GM18861 (cell line): ENCODE data around the gene SP6.

Source experiments
- ATAC-seq: cut with Tn5 transposase; IDR thresholded peaks from one replicate; pipeline ENCODE4 v1.9.1; 2021; ENCODE audit not compliant: unreplicated experiment

The SP6 gene

DNA sequence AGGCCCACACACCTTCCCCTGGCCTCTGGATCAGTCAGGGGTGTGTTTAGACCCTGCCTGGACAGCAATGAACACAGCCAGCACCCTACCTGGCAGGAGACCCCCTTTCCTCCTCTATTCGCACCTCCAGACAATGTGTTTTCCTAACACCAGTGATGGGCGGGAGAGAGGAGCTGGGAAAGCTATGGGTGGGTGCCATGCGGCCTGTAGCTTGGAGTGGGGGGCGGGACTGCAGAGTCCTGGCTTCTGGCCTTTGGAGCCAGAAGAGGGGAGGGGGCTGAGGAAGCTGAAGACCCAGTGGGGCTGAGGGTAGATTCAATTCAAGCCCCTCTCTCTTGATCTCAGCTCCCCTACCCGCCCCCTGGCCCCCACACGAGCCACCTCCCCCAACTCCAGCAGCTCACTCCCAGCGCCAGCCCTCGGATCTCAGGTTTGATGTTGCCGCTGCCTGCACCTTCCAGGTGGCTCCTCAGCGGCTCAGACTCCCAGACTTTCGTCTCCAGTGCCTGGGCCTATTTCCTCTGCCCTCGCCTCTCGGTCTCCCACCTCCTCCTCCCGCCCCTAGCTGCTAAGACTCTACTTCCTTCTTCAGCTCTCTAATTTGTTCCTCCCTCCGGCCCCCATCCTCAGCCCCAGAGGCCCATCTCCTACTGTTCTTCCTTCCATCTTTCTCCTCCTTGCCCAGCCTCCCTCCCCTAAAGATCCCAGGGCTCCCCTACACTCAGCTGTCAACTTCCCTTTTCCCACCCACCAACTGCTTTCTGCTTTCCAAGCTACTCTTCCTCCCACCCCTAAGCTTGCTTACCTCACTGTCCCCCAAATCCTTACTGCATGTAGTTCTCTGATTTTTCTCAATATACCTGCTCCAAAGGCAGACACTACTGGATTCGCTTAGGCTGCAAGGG is 6.8 kb upstream of the SP6 start:
- ATAC-seq: no peak

DNA sequence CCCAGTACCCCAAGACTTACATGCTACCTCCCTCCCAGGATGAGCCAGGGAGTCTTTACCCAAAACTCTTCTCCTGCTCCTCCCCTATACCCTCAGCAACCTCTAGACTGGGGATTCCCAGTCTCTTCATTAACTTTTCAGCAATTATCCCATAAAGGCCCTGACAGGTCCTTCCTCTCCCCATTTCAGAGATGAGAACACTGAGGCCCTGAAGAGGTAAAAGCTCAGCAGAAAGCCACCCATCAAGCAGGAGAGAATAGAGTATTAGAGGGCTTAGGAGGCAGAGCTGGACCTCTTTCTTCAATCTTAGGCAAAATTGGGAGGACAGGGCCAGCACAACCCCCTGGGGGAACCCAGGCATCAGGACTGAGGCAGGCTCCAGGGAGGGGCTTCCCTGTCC is 5.9 kb upstream of the SP6 start:
- ATAC-seq: no peak

DNA sequence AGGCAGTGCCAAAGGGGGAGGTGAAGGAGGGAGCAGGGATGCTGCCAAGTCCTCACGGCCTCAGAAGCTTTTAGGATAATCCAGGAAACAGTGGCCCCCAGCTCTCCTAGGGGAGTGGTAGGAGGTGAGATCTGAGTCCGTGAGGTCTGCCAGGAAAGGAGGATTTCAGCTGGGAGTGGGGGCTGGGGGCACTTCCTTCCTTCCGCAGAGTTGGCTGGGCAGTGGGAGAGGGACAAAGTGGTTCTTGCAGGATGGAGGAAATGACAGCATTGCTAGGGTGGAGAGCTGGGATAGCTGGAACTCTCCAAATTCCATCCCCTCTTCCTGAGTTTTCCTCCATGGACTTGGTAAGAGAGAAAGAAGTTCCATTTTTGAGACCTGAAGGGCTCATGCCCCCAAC is 4.8 kb upstream of the SP6 start:
- ATAC-seq: no peak

DNA sequence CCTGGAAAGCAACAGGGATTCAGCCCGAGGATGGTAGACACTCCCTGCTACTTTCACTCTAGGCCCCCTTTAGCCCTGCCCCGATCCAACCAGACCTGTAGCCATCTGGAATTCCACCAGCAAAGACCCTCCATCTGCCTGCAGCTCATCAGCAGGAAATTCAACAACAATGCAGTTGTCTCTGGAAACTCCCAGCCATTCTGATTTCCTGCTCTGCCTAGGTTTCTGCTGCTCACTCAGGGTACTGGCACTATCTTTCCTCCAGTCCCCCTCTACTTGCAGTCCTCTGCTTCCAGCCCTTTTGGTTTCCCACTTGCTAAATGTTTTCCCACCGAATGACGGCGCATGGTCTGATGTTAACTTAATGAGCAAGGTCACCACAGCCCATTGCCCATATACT is 2.7 kb upstream of the SP6 start:
- no peak for ATAC-seq

DNA sequence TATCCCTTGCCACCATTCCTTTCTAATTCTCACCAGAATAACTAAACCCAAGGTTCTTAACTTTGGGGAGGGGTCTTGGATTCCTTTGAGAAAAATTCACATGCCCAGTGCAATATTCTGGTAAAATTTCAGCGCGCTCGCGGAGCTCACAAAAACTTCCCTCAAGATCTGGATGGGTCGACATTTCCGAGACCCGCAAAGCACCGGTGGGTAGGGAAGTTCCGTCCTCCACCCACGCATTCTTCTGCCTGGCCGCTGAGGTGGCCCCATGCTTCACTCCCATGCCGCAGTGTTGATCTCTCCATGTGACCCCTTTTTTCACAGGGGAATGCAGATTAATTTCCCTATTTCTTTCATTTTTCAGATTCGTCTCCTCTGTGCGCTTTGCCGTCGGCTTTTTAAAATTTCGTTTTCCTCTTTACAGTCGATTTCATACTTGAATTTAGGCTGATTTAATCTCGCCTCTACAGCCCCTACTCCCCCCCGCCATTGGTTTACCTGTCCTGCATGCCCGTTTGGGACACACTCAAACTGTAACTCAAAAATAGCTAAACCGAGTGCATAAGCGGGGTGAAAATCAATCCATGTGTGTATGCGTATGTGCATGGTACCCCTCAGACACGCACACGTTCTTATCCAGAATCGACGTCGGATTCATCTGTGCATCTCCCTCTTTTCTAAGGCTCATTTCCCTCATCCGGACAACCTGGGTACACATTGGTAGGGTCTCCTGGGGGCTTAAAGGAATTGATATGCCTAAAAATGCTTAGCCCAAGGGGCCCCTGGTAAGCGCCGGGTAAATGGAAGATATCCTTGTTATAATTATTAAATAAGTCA is 1.4 kb upstream of the SP6 start:
- ATAC-seq: no peak

DNA sequence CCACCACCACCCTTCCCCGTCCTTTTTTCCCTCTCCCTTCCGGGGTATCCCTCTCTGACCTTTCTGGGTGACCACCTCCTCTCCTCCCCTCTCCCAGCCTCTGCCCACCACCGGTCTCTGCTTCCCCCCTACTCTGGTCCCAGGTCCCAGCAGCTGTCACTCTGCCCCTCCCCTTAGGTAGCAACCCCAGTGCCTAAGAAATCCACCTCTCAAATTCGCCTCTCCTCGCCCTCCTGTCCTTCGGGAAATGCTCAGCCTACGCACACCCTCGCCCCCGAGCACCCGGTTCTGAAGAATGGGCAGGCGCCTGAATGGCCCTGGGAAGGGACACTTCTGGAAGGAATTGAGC is 775 bp upstream of the SP6 start:
- ATAC-seq: no peak

DNA sequence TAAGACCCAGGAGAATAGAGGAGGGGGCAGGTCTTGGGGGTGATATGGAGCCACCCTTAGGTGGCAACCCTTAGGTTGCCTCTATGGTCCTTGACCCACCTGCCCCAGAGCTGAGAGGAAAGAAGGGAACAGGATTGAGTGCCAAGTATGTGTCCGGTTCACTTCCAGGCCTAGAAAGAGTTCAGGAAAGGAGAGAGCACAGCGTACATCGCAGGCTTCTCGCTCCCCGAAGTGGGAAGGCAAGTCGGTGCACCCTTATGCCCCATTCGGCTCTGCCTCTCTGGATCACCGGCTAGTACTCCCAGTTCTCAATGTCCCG is 631 bp downstream of the SP6 start:
- ATAC-seq: no peak

DNA sequence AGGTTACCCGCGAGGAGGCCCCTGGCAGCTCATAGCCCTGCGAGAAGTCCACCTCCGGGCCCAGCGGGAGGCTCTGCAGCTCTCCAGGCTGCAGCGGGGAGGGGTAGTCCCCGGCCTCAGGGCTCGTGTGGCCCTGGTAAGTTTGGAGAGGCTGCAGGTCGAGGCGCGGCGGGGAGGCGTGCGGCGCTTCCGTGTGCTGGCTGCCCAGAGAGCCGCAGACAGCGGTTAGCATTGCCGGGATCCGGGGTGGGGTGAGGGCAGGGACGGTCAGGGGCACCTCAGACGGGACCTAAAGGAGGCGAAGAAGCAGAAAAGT is 2.8 kb downstream of the SP6 start:
- no peak for ATAC-seq

DNA sequence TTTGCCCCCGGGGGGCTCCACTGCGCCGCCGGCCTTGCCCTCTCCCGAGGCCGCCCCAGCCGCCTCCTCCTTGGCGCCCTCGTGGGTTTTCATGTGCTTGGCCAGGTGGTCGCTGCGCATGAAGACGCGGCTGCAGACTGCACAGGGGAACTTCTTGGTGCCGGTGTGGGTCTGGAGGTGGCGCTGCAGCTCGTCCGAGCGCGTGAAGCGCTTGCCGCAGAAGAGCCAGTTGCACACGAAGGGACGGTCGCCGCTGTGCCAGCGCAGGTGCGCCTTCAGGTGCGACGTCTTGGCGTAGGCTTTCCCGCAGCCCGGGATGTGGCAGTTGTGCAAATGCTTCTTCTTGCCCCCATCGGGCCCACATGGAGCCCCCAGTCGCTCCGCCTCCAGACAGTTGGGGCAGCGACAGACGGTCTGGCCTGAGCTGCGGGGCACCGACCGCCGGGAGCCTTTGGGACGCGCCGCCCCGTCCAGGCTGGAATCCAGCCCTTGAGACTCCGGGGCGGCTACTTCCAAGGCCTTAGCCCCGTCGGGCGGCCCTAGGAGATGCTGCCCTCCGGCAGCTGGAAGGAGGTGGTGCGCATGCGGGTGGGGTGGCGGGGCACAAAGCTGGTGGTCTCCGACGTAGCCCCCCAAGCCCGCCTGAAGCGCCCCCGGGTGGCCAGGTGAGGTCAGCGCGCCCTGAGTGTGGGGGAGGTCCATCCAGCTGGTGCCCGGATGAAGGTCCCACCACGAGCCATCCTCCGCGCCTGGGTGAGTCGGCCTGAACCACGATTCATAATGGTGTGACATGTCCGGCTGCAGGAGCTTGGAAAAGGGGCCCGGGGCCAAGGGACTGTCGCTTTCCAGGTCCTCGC is 3.4 kb downstream of the SP6 start:
- no peak for ATAC-seq

DNA sequence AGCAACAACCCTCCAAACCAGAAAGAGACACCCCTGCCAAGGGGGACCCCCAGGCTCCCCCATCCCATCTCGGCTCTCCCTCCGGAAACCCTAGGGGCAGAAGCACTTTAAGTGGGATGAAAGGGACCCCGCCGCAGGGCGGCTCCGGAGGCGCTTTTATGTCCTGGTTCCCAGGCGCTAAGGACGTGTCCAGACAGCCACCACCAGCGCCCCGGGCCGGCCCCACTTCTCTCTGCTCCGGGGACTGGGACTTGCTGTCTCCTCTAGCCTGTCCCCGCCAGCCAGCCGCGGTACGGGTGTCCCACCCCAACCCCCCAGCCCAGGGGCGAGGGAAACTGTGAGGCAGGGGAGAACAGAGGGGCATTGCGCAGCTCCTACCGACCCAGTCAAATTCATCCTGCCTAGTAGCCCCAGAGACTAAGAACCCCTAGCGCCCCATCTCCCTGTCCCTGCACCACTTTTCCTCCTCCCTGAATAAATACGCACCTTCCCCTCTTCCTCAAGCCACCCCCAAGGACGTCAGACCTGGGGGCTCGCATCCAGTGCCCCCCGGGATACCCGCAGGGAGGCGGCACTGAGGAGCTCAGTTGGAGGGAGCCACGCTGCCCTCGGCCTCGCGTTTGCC is 4.1 kb downstream of the SP6 start:
- ATAC-seq: no peak

DNA sequence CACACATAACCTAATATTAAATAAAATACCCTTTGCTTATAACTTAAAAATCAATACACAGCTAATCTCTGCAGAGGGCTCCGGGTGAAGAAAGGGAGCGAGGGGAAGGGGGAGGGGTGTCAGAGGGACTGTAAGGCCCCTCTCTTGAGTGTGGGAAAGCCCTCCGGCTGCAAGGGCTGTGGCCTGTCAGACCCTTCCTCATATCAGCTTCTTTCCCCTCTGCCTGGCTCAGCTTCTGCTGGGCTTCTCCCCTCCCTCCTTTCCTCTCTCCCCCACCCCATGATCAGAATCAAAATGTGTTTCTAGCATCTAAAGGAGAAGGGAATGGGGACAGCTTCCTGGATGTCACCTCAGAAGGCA is 5.3 kb downstream of the SP6 start:
- ATAC-seq: no peak

DNA sequence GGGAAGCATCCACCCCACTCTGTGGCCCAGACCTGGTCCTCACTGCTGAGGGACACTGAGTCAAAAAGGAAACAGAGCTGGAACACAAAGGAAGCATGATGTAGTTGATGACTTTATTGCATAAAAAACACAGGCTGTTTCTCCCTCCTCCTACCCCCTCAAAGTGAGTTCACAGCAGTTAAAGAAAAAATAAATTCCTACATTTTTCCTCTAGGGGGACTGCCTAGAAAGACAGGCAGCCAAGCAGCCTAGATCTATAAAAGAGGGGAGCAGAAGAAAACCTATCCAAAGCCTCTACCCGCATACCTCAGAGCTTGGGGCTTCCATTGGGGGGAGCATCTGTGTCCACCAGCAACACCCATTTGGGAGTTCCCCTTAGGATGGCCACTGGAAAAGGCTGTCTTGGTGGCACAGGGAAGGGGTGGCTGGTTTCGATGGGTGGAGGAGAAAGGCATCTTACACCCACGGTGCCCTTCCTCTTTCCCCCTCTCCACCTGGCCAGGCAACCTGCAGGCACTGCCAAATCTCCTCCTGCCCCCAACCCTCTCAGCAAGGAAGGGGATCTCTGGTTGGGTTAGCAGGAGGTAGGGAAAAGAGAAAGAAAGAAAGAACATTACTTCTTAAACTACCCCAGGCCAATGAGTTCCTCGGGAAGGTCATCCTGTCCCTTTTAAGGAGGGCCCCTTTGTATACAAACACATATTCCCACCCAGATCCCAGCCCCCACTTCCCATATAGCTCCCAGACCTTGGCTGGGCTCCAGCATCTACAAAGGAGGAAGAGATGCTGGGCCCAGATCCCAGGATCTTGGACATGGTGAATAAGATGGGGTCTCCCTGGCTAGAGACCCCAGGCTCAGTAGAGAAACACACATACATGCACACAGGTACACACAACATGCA is 5.9 kb downstream of the SP6 start:
- ATAC-seq: no peak

DNA sequence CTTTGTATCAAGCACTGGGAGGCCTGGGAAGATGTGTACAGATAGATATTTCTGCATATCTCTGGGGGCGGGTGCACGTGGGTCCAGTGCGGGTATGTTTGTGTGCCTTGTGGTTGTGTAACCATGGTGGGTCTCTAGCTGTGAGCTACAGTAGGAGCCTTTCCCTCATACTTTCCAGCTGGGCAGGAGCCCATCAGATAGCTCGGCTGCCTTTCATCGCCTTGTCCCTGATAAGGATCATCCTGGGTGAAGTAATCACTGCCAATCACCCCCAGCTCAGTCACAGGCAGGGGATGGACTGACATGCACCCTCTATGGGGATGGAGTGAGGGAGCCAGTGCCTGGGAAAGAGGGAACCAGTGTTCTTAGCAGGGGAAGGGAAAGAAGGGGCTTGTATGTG is 6.7 kb downstream of the SP6 start:
- ATAC-seq: no peak

DNA sequence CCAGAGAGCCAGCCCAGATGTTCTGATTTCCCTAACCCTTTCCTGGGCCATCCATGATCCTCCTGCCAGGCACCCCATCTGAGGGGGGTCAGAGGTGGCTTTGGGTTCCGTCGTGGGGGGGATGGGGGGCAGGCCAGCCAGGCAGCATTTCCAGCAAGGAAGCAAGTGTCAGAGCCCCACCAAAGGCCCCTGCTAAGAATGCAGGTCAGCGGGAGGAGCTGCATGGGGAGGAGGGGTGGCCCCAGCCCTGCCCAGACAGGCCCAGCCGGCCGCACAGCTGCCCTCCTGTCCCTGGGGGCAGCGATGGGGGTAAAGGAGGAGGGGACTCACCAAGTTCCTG is 7.6 kb downstream of the SP6 start:
- ATAC-seq: no peak

DNA sequence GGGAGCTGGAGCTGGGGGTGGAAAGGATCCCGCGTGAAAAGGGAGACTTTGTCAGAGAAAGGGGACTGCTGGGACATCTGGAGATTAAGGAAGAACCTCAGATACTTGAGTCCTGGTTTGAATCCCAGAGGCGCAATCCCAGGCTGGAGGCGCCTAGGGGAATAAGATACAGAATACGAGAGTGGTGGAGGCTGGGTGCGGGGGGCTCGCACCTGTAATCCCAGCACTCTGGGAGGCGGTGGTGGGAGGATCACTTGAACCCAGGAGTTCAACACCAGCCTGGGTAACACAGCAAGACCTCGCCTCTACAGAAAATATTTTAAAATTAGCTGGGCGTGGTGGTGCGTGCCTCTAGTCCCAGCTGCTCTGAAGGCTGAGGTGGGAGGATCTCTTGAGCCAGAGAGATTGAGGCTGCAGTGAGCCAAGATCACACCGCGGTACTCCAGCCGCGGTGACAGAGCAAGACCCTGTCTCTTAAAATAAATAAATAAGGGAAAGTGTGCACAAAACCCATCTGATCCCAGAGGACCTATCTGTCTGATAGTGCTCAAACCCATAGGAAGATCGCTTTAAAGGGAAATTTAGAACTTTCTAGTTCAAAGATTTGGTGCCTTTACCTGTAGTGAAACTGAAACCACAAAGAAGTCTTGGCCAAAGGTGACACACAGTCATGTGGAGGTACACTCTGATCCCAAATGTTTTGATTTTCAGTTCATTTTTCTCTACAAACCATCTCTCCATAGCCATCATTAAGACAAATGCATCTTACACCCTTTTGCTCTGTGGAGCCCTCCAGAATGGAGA is 9.3 kb downstream of the SP6 start:
- no peak for ATAC-seq

DNA sequence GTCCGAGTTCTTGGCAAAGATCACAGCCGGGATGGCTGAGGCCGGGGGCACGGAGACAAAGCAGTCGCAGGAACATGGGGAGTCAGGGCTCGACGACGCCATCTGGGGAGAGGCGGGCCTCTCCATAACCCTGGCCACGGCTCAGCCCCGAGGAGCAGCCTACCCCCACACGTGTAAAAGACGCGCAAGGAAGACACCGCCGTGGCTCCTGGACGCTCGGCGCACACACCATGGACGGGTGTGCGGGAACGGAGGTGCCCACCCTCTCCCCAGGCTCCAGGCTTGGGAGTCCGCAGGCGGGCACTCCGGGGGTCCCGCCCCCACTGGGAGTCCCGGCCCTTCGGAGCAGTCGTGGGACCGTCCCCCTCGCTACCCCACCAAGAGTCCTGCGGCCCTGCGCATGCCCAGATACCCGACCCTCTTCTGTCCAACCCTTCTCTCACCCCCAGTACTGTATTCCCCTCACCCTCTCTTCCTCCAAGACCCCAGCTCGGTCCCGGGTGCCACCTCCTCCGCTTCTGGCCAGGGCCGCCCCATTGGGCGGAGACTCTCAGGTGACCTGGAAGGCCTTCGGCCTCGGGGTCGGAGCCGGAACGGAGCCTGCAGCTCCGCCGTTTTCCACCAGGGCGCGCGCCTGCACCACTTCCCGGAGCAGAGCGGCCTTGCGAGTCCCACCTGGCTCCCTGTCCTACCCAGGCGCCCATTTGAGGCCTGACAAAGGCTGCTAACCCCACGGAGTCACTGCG is 10.0 kb downstream of the SP6 start, which contains the start of gene SCRN2:
Gene SCRN2, minus strand, starts transcription at position 532 of the 746 bp plus-strand sequence. Its CDS starts 430 bp downstream, at position 102.
- ATAC-seq: peak; percentile 69

DNA sequence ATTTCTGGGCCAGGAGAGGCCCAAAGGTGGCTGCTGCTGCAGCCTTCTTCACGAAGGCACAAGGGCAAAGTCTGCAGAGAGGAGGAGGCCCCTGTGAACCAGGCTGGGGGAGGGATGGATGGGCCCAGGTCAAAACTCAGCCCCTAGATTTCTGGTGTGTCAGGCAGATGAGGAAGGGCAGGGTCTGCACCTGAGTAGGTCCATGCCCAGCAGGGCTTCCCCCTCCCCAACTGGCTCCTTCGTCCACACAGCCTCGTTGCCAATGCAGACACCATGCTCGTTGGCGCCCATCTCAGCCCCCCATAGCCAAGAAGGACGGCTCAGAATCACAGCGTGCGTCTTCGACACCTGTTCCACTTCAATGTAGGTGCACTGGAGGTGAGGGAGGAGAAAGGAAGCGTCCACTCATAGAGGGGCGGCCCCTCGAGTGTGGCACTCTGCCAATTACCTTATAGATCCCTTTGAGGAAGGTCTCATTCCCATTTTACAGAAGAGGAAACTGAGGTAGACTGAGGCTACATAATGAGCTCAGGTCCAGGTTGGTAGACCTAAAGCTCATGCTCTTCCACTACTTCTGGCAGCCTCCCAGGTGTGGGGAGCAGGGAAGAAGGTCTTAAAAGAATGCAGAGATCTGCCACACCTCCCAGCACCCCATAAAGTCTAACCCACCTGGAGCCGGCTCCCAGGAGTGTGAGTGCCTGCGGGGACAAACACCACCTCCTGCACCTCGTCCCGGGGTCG is 10.8 kb downstream of the SP6 start:
- no peak for ATAC-seq

DNA sequence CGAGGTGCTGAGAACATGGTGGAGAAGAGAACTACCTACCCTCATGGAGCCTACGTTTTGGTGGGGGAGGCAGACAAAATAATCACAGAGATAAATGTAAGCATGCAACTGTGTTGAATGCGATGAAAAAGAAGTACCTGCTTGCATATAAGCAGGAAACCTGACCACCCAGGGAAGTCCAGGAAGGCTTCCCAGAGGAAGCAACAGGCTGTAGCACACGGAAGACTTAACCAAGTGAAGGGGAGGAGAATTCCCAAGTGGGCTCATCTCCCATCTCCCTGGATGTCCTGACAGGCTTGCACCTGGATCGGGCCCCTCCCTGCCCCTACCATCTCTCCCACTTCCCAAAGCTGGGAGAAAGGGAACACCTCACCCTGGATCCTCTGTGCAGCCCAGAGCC is 11.9 kb downstream of the SP6 start:
- no peak for ATAC-seq
